Lower lobe of right lung (tissue), 2 donors: ENCODE data around the gene METTL26. TPM values are rescaled to one million over a fixed set of nuclear protein-coding genes. Genes with fewer than 3 reads are reported as not detected.
"Not testable (repeated sequence)": the region's sequence is repeated elsewhere in the genome, so short reads cannot be mapped to it uniquely, and the experiment has no call there.

ENCODE experiments used
- ATAC-seq, 2 donors: fragments of 200-7000 bp; cut with Tn5 transposase; one replicate each; pipeline ENCODE4 v1.9.1; 2020 to 2022; ENCODE audit warnings: mild to moderate bottlenecking in 2 of 2, moderate library complexity in 2 of 2
- DNase-seq: peaks from one replicate; pipeline ENCODE4 v3.0.0-alpha.2; 2020
- H3K27ac ChIP-seq: fragments of 200-600 bp; one replicate; pipeline ENCODE4 v1.8.0; 2022
- H3K27me3 ChIP-seq: fragments of 200-600 bp; one replicate; pipeline ENCODE4 v1.8.0; 2022; ENCODE audit warnings: low read depth
- H3K36me3 ChIP-seq: fragments of 200-600 bp; one replicate; pipeline ENCODE4 v1.8.0; 2022; ENCODE audit warnings: mild to moderate bottlenecking
- H3K4me1 ChIP-seq: fragments of 200-600 bp; one replicate; pipeline ENCODE4 v1.8.0; 2022
- H3K4me3 ChIP-seq: fragments of 200-600 bp; one replicate; pipeline ENCODE4 v1.8.0; 2022; ENCODE audit warnings: mild to moderate bottlenecking
- H3K9me3 ChIP-seq: fragments of 200-600 bp; one replicate; pipeline ENCODE4 v1.8.0; 2022
- CTCF ChIP-seq: fragments of 200-600 bp; IDR thresholded peaks from one replicate; pipeline ENCODE4 v1.8.0; 2022; ENCODE audit warnings: antibody characterized with exemption, mild to moderate bottlenecking
- intact Hi-C: fragments of 100-400 bp; cut with DNase I; formaldehyde crosslinking; loops from one replicate; pipeline ENCODE4 v1.11.0; 2022
- total RNA-seq: library from RNA; stranded (reverse); fragmentation: NEBNext Ultra II Directional; extraction: Animal tissue kit (Norgen Biotek cat#: 25700); gene quantifications from one replicate; pipeline ENCODE4 v1.2.1, GENCODE V29; 2021
- donor health status: DM: no; HTN: yes; CAD: no; lungs with severe emphysema.

Gene METTL26
- total RNA-seq, 1 donor from 2014 or later, result 63.1 TPM

- intact Hi-C loops, result no loop called here
- DNase-seq, result no peak
Observed at GRCh38 chr16:598823-599739, 37.0 kb downstream of the METTL26 start.

GRCh38 chr16:597655-598054, 38.5 kb downstream of the METTL26 start:
- DNase-seq, ATAC-seq, H3K4me3 ChIP-seq, H3K27ac ChIP-seq, H3K27me3 ChIP-seq, intact Hi-C loops, H3K9me3 ChIP-seq: not testable (repeated sequence)
- peaks cover 25% of the 10 kb centered on the region for H3K36me3 ChIP-seq
- H3K4me1 ChIP-seq, result peaks cover 41% of the 10 kb centered on the region

More at GRCh38 chr16:598823-599739, 37.0 kb downstream of the METTL26 start:
- ATAC-seq, result no peak
- H3K4me1 ChIP-seq, result peaks cover 27% of the 10 kb centered on the region
- H3K27ac ChIP-seq, result no peak overlapping the region
- no peaks in the 10 kb centered on the region for H3K9me3 ChIP-seq
- H3K4me3 ChIP-seq, result no peak overlapping the region
- H3K36me3 ChIP-seq, result peaks cover 25% of the 10 kb centered on the region
- TF ChIP-seq CTCF, result no peak
- H3K27me3 ChIP-seq, result no peaks in the 10 kb centered on the region

GRCh38 chr16:596736-597060, 39.4 kb downstream of the METTL26 start:
- ATAC-seq, result no peak
- intact Hi-C loops, result no loop called here
- peaks cover 25% of the 10 kb centered on the region for H3K36me3 ChIP-seq
- H3K4me3 ChIP-seq, result no peak overlapping the region
- TF ChIP-seq CTCF, result no peak
- H3K27ac ChIP-seq, result no peak overlapping the region
- H3K27me3 ChIP-seq, result no peaks in the 10 kb centered on the region
- no peak for DNase-seq
- H3K9me3 ChIP-seq, result no peaks in the 10 kb centered on the region
- peaks cover 51% of the 10 kb centered on the region for H3K4me1 ChIP-seq

GRCh38 chr16:595942-596735, 40.0 kb downstream of the METTL26 start:
- intact Hi-C loops, result no loop called here
- Histone ChIP-seq H3K4me1 (peaks cover 57% of the 10 kb centered on the region), H3K36me3 (peaks cover 23% of the 10 kb centered on the region), H3K4me3 (no peak overlapping the region), H3K27me3 (no peaks in the 10 kb centered on the region), H3K9me3 (no peaks in the 10 kb centered on the region), H3K27ac (no peak overlapping the region)
- DNase-seq (peak; percentile 42), ATAC-seq (no peak)
- no peak for TF ChIP-seq CTCF

- Histone ChIP-seq H3K27me3 (no peaks in the 10 kb centered on the region), H3K36me3 (peaks cover 15% of the 10 kb centered on the region), H3K4me3 (no peak overlapping the region), H3K4me1 (peaks cover 63% of the 10 kb centered on the region), H3K9me3 (no peaks in the 10 kb centered on the region), H3K27ac (no peak overlapping the region)
- DNase-seq (no peak), ATAC-seq (no peak)
- intact Hi-C loops, result no loop called here
- TF ChIP-seq CTCF, result no peak
Observed at GRCh38 chr16:595094-595528, 41.0 kb downstream of the METTL26 start.
